HG03460 (cell line): ENCODE results near the gene EFNA4.
A peak's percentile ranks its signal among the peaks of the same experiment; 100 is the strongest.

Experiments used
- ATAC-seq: cut with Tn5 transposase; IDR thresholded peaks from one replicate; pipeline ENCODE4 v1.9.1; 2021; ENCODE audit not compliant: unreplicated experiment

Gene EFNA4, protein sequence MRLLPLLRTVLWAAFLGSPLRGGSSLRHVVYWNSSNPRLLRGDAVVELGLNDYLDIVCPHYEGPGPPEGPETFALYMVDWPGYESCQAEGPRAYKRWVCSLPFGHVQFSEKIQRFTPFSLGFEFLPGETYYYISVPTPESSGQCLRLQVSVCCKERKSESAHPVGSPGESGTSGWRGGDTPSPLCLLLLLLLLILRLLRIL

GRCh38 chr1:155063550-155064110 is at the start of gene EFNA4:
TSS of gene EFNA4 (plus strand) at chr1:155063740. CDS start at chr1:155063824, 84 bp downstream.
- ATAC-seq = peak; percentile 77

DNA sequence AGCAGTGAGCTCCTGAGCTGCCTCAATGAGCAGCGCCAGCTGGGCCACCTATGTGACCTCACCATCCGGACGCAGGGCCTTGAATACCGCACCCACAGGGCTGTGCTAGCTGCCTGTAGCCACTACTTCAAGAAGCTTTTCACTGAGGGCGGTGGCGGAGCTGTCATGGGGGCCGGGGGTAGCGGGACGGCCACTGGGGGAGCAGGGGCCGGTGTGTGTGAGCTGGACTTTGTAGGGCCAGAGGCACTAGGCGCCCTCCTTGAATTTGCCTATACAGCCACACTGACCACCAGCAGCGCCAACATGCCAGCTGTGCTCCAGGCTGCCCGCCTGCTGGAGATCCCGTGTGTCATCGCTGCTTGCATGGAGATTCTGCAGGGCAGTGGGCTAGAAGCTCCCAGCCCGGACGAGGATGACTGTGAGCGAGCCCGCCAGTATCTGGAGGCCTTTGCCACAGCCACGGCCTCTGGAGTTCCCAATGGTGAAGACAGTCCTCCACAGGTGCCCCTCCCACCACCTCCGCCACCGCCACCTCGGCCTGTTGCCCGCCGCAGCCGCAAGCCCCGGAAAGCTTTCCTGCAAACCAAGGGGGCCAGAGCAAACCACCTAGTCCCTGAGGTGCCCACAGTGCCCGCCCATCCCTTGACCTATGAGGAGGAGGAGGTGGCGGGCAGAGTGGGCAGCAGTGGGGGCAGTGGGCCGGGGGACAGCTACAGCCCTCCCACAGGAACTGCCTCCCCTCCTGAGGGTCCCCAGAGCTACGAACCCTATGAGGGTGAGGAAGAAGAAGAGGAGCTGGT is 48.6 kb upstream of the EFNA4 start:
- ATAC-seq = no peak

- no peak for ATAC-seq
Observed at GRCh38 chr1:155015527-155016230, 47.9 kb upstream of the EFNA4 start.

- no peak for ATAC-seq
Observed at GRCh38 chr1:155016231-155016831, 47.2 kb upstream of the EFNA4 start.

DNA sequence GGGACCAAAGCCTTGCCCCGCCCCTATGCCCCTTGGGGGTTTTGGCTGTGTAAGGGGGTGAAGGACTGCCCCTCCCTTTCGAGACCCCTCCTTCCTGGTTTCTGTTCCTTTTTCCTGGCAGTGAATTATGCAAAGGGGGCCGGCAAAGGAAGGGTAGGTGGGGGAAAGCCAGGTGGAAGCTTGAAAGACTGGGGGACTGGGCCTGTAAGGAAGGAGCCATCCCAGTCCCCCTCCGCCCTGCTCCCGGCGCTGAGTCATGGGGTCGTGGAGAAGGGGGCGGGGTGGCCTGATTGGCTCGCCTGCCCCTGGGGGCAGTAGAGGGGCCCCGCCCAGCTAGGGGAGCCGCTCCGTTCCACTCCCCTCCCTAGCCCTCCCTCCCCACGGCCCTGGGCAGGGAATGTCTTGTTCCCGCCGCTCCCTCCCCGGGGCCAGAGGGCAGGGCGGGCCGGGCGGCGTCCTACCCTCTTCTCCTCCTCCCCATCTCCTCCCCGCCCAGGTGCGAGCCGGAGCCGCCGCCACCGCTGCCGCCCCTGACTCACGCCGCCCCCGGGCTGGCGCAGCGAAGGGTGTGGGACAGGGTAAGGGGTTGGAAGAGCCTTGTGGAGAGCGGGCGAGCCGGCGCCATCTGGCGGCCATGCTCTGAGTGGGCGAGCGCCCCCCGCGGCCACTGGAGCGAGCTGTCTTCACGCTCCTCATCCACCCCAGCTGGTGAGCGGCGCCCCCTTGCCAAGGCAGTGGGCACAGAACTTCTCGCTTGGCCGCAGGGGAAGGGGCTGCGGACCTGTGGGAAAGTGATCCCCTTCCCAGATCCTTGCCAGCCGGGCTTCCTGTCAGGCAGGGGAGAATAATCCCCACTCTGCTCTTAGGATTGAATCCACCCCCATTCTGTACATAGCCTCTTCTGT is 46.2 kb upstream of the EFNA4 start:
- ATAC-seq = peak; percentile 74

DNA sequence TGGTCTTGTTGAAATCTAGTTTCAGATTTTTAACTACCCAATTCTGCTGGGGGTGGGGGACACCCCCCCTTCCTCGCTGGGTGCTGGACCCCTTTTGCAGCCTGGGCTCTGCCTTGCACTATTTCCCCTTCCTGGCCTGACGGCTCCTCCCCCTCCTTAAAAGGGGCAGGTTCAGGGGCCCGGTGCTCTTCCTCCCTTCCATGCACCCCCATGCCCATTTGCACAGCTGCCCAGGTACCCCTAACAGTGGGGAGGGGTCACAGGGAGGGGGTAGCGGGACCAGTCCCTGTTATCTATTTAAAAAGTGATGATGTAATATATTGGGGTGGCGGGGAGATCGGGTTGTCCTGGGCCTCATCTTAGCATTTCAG is 45.6 kb upstream of the EFNA4 start:
- no peak for ATAC-seq

DNA sequence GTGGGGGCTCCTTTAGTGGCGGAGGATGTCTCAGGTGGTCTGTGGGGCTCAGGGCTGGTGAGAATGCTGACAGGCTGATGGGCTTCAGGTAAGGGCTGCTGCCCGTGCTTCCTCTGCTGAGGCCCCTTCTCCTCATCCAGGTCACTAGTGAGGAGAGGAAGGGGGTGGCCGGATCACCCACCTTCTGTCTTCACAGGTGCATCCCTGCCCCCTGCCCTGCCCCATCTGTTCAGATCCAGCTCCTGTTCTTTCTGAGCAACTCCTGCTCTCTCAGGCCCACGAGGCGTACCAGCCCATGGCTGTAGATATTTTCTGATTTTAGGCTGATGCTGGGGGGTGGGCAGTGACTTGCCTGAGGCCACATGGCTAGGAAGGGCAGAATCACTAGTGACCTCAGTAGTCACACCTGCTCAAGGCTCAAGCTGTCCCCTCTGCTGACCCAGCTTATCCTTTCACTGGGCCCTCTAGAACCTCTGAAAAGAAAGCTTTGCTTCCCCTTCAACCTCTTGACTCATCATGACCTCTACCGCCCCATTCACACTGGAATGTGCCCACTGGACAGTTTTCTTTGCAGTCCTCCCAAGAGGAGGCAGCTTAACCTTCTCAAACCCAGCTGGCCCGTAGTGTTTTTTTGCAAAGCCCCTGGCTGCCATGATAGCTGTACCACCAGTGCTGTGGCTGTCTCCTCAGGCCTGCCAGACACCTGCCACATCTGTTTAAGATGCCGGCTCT is 44.8 kb upstream of the EFNA4 start:
- ATAC-seq = no peak

GRCh38 chr1:155019377-155020245 is 43.9 kb upstream of the EFNA4 start:
- ATAC-seq = no peak

- no peak for ATAC-seq
Observed at GRCh38 chr1:155022136-155022926, 41.2 kb upstream of the EFNA4 start.

GRCh38 chr1:155022927-155023236 is 40.7 kb upstream of the EFNA4 start:
- no peak for ATAC-seq

- no peak for ATAC-seq
Observed at GRCh38 chr1:155023627-155024026, 39.9 kb upstream of the EFNA4 start.

DNA sequence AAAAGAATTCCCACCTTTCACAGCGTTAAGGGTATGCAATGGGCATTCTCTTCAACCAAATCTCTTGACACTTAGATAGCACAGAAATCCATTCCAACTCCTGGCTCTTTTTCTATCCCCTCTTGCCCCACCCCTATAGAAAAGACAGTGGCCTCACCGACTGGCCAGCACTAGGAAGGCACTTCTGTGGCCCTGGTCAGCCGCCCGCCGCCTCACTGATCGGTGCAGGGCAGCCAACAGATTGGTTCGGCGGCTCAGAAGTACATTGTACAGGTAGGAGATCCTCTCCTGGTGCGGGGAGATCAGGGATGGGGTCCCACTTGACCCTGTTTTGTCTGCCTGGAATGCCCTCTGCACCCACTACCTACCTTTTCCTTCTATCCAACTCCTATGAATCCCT is 39.2 kb upstream of the EFNA4 start:
- ATAC-seq = no peak

DNA sequence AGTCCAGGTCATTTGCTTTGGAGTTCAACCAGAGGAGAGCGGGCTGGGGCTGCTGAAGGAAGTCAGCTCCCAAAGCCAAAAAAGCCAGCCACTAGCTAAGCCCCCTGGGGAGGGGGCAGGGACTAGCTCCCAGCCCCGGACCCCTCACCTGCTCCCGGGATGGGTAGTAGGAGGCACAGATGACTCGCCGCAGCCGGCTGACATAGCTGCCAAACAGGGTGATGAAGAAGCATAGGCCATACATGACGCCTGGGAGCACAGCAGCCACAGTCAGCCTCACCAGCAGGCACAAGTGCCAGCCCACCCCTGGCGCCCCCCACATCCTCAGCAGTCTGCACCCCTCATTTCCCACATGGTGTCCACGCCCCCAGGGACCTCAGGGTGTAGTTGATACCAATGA is 37.4 kb upstream of the EFNA4 start:
- ATAC-seq = no peak

DNA sequence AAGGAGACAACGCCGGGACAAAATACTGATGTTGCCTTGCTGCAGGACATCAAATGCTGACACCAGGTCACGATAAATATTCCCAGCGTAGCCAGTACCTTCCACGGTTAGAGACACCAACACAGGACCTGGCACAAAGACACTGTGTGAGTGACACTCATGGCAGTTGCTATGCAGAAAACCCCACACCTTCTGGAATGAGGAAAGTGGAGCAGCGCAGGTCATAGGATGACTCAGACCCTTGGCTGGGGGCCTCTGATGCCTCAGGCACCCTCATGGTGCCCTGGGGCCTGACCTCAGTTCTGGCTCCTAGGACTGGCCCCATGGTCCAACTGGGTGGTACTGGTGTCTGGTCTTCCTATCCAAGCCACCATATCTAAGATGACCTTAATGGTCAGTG is 37.0 kb upstream of the EFNA4 start:
- ATAC-seq = no peak

GRCh38 chr1:155029513-155030242 is 33.9 kb upstream of the EFNA4 start:
- no peak for ATAC-seq

DNA sequence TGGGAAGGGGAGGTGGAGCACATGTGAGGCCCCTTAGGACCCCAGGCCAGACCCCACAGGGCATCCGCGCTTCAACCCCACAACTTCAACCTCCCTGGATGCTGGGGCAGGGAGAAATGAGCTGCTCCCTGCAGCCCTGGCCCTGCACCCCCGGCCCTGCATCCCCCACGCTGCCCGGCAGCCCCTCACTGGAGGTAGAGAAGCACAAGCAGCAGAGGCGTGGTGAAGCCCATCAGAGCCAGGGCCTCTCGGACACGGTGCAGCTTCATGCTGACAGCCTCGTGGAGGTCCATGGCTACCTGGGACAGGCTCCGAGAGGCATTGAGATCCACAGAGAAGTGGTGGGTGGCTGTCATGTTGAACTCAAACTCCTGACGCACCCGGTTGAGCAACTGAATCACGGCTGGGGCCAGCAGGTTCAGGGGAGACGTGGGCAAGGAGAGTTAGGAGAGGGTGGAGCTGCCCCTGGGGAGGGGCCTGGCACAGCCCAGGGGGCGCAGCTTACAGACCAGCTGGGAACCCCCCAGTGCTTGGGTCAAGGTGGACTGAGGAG is 33.2 kb upstream of the EFNA4 start:
- ATAC-seq = no peak

- ATAC-seq = no peak
Observed at GRCh38 chr1:155030899-155031298, 32.6 kb upstream of the EFNA4 start.
